ENCODE results near the gene PSMD8.
A peak's percentile ranks its signal among the peaks of the same experiment; 100 is the strongest.

Gene PSMD8

DNA sequence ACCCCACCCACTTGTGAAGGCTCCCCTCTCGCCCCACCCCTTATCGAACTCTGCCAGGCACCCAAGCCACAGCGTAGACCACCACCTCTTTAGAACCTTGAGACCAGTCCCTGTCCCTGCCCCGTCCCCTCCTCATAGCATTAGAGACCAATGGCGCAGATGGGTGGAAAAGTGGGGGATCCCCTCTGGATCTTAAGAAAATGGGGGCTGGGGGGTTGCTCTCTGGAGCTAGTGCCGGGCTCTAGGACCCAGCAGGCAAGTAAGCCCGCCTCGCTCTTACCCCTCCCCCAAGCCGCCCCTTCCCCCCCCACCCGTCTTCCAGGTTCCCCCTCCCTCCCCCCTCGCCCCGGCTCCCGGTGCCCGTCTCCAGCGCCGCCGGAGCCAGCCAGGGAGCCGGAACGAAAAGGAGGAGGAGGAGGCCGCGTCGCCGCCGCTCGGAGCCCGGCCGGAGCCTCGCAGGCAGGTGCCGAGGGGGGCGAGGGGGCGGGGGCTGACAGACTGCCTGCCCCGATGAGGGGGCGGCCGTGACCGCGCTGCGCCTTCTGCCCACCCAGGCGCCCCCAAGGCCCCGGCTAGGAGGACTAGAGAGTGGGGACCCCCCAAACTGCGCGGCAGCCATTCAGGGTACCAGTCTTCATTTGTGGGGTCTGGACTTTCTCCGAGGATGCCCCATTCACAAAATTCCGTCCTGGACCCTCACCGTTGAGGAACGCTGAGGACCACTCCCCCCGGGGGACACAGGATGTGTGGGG, 14.2 kb downstream of the PSMD8 start, which contains the start of gene SPRED3:
Gene SPRED3, plus strand, starts transcription at position 349 of the 752 bp plus-strand sequence. CDS start 1,606 bp downstream, outside the sequence.
- Mint-ChIP-seq H3K27ac (peak within 1 kb of the TSS; percentile 87), H3K4me3 (peak within 1 kb of the TSS; percentile 92), H3K9me3 (no peaks in the 10 kb centered on the region), H3K27me3 (ENCODE audit: low read depth) (peaks cover 31% of the 10 kb centered on the region), H3K4me1 (ENCODE audit: low read depth) (peaks cover 15% of the 10 kb centered on the region), H3K36me3 (ENCODE audit: low read depth) (peaks cover 14% of the 10 kb centered on the region)

DNA sequence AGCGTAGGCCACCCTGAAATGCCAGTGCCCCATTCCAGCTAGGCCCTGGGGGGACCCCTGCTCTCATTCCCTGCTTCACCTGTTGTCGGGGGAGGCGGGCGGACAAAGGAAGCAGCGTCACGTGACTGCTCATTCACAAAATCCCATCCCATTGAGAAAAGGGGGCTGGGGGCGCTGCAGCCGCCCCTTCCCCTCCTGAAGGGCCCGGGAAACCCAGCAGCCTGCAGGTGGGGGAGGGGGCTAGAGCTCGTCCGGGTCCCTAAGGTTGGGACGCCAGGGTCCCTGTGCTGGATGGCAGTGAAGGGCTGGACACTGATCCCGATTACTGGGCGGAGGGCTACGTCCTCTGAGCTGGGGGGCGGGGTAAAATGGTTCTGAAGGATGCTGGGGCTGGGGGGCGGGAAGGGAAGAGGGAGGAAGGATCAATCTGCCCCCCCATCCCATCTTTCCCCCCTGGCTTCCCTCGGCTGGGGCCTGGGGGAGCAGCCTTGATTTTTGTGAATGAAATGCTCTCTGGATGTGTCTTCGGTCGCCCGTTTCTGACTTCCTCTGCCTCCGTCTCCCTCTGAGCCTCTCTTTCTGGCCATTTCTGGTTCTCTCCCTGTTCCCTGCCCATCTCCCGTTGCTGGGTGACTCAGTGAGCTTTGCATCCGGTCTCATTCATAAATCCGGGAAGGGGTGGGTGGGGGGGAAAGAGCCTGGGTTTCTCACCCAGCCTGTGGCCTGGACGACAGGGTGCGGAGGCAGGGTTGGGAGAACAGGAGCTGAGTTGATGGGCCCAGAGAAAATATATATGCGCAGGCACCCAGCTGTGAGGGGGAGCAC, 14.9 kb downstream of the PSMD8 start:
- peaks cover 37% of the 10 kb centered on the region for H3K27me3 Mint-ChIP-seq (ENCODE audit: low read depth)
- H3K4me1 Mint-ChIP-seq (ENCODE audit: low read depth), result peaks cover 18% of the 10 kb centered on the region
- H3K36me3 Mint-ChIP-seq (ENCODE audit: low read depth), result peaks cover 13% of the 10 kb centered on the region
- peak overlapping the region; percentile 54 for H3K4me3 Mint-ChIP-seq
- H3K9me3 Mint-ChIP-seq, result no peaks in the 10 kb centered on the region
- peak overlapping the region; percentile 41 for H3K27ac Mint-ChIP-seq

DNA sequence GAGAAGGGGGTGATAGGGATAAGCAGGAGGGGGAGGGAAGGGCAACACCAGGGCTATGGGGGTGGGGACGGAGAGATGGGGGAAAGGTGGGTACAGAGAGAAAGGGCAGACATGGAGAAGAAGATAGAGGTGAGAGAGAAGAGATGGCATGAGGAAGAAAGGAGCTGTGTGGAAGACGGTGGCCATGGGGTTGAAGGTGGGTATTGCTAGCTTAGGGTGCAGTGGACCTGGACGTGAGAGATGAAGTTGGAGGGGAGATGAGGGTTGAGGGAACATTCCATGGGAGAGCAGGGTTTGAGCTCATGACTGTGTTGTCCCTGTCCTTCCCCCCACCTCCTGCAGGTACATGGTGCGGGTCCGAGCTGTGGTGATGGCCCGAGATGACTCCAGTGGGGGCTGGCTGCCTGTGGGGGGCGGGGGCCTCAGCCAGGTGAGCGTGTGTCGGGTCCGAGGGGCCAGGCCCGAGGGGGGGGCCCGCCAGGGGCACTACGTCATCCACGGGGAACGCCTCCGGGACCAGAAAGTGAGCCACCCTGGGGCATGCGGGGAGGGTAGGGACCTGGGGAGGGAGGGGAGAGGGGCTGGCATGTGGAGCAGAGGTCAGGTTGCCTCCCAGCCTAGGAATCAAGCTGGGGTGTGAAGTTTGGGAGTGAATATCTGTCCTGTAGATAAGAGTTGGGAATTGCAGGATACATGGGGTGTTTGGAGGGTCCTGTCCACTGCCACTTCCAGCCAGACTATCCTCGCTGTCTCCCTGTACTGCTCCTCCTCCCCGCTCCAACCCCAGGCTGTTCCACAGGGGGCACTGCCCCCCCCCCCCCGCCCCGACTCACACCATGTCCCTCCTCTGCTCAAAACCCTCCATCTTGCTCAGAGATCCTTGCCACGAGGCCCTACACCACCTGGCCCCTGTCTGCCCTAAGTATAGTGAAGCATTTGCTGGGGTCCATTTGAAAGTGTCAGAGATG, 15.9 kb downstream of the PSMD8 start:
- Mint-ChIP-seq H3K4me1 (ENCODE audit: low read depth) (peaks cover 23% of the 10 kb centered on the region), H3K4me3 (peak overlapping the region; percentile 30), H3K27ac (no peak overlapping the region), H3K27me3 (ENCODE audit: low read depth) (peaks cover 37% of the 10 kb centered on the region), H3K36me3 (ENCODE audit: low read depth) (peaks cover 11% of the 10 kb centered on the region), H3K9me3 (no peaks in the 10 kb centered on the region)

DNA sequence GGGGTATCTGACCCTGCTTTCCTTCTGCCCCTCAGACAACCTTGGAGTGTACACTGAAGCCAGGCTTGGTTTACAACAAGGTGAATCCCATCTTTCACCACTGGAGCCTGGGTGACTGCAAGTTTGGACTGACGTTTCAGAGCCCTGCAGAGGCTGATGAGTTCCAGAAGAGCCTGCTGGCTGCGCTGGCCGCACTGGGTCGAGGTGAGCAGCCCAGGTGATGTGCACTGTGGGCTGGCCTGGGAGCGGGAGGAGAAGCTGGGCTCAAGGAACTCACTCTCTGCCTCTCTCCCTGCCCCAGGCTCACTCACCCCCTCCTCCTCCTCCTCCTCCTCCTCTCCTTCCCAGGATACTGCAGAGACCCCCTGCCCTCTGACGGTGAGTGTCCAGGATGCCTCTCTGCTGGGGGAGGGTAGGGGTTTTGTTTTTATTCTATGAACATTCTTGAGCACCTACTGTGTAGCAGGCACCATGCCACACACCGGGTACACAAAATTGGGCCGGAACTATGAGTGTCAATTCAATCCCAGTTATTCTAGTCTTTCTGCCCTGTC, 17.6 kb downstream of the PSMD8 start:
- Mint-ChIP-seq H3K4me1 (ENCODE audit: low read depth) (peaks cover 29% of the 10 kb centered on the region), H3K27ac (no peak overlapping the region), H3K27me3 (ENCODE audit: low read depth) (peaks cover 37% of the 10 kb centered on the region), H3K4me3 (no peak overlapping the region), H3K9me3 (no peaks in the 10 kb centered on the region), H3K36me3 (ENCODE audit: low read depth) (peaks cover 11% of the 10 kb centered on the region)

DNA sequence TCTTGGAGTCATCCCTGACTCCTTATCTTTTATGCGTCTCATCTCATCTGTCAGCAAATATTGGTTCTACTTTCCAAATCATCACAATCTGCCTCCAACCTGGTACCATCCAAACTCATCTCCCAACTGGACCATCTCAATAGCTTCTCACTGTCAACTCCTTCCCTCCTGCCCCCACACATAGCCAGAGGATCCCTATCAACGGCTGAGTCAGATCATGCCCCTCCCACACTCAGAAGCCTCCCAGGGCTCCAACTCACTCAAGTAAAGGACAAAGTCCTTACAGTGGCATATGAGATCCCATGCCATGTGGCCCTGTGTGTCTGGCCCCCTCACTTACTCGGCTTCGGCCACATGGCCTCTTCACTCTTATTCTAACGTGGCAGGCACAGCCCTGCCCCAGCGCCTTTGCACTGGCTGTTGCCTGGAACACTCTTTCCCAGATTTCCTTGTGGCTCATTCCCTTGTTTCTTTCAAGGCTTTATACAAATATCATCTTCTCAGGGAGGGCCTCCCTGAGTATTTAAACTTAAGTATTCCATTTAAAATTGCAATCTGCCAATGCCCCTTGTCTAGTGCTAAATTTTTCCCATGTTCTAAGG, 18.4 kb downstream of the PSMD8 start:
- Mint-ChIP-seq H3K36me3 (ENCODE audit: low read depth) (peaks cover 8% of the 10 kb centered on the region), H3K27ac (no peak overlapping the region)

DNA sequence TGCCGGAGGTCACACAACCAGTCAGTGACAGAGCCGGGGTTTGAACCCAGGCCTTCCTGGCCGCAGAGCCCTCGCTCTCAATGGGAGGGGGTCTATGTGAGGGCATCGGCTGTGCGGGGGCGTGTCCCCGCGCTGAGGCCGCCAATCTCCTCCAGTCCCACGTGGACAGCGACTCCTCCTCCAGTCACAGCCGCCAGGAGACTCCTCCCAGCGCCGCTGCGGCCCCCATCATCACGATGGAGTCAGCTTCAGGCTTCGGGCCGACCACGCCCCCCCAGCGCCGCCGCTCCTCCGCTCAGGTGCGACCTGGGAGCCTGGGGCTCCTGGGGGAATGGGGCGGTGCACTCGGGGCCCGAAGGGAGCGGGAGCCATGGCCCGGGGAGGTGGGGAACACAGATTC, 20.1 kb downstream of the PSMD8 start:
- peaks cover 30% of the 10 kb centered on the region for H3K27me3 Mint-ChIP-seq (ENCODE audit: low read depth)
- peak overlapping the region; percentile 84 for H3K27ac Mint-ChIP-seq
- H3K9me3 Mint-ChIP-seq, result no peaks in the 10 kb centered on the region
- peak overlapping the region; percentile 86 for H3K4me3 Mint-ChIP-seq
- peaks cover 19% of the 10 kb centered on the region for H3K4me1 Mint-ChIP-seq (ENCODE audit: low read depth)
- H3K36me3 Mint-ChIP-seq (ENCODE audit: low read depth), result peaks cover 8% of the 10 kb centered on the region

More for the DNA sequence above, 18.4 kb downstream of the PSMD8 start:
- Mint-ChIP-seq H3K9me3 (no peaks in the 10 kb centered on the region), H3K4me3 (no peak overlapping the region), H3K27me3 (ENCODE audit: low read depth) (peaks cover 37% of the 10 kb centered on the region), H3K4me1 (ENCODE audit: low read depth) (peaks cover 24% of the 10 kb centered on the region)

DNA sequence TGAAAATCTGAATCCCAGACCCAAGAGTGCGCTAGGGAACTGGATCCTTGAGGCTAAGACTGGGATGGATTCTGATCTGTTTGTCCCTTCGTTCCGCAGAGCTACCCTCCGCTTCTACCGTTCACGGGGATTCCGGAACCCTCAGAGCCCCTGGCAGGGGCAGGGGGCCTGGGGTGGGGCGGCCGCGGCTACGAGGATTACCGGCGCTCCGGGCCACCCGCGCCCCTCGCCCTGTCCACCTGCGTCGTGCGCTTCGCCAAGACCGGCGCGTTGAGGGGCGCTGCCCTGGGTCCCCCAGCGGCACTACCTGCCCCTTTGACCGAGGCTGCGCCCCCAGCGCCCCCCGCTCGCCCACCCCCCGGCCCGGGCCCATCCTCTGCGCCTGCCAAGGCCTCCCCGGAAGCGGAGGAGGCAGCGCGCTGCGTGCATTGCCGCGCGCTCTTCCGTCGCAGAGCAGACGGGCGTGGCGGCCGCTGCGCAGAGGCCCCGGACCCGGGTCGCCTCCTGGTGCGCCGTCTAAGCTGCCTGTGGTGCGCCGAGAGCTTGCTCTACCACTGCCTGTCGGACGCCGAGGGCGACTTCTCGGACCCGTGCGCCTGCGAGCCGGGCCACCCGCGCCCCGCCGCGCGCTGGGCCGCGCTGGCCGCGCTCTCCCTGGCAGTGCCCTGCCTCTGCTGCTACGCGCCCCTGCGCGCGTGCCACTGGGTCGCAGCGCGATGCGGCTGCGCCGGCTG, 21.2 kb downstream of the PSMD8 start:
- H3K4me3 Mint-ChIP-seq, result peak overlapping the region; percentile 86
- no peaks in the 10 kb centered on the region for H3K9me3 Mint-ChIP-seq
- peak overlapping the region; percentile 84 for H3K27ac Mint-ChIP-seq
- H3K36me3 Mint-ChIP-seq (ENCODE audit: low read depth), result peaks cover 8% of the 10 kb centered on the region
- peaks cover 23% of the 10 kb centered on the region for H3K27me3 Mint-ChIP-seq (ENCODE audit: low read depth)
- H3K4me1 Mint-ChIP-seq (ENCODE audit: low read depth), result peaks cover 18% of the 10 kb centered on the region

DNA sequence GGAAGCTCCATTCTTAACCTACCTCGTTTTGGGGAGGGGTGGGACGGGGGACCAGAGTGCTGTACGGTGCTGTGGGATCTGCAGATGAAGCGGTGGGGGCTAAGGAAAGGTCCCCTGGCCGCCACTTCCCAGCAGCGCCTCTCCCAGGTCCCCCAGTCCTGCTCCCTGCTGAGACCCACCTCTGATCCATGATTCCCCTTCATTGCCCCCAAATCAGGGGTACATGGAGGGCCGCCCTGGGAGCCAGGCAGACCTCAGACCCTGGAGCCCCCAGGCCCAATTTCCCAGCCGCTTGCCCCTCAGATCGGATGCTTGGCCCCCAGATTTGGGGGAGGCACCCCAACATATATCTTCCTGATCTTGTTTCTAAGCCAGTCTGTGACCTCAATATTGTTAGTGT, 24.7 kb downstream of the PSMD8 start:
- peaks cover 5% of the 10 kb centered on the region for H3K36me3 Mint-ChIP-seq (ENCODE audit: low read depth)
- H3K9me3 Mint-ChIP-seq, result no peaks in the 10 kb centered on the region
- H3K4me1 Mint-ChIP-seq (ENCODE audit: low read depth), result peaks cover 19% of the 10 kb centered on the region
- no peak overlapping the region for H3K4me3 Mint-ChIP-seq
- no peak overlapping the region for H3K27ac Mint-ChIP-seq
- peaks cover 1% of the 10 kb centered on the region for H3K27me3 Mint-ChIP-seq (ENCODE audit: low read depth)

DNA sequence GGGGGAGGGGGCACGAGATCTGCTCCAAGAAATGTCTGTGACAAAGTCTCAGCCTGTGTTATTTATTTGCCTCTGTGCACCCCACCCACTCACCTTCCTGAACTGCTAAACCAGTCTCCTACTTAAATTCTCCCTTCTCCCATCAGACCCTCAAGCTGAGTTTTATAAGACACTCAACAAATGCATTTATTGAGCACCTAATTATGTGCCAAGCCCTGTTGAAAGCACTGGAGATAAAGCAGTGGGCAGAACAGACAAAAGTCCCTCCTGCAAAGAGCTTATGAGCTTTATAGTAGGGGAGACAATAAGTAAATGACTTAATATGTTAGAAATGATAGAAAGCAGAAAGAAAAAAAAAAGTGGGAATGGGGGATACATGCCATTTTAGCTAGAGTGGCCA, 25.2 kb downstream of the PSMD8 start:
- H3K36me3 Mint-ChIP-seq (ENCODE audit: low read depth), result peaks cover 6% of the 10 kb centered on the region
- no peaks in the 10 kb centered on the region for H3K27me3 Mint-ChIP-seq (ENCODE audit: low read depth)
- no peak overlapping the region for H3K4me3 Mint-ChIP-seq
- peaks cover 21% of the 10 kb centered on the region for H3K4me1 Mint-ChIP-seq (ENCODE audit: low read depth)
- no peak overlapping the region for H3K27ac Mint-ChIP-seq
- no peaks in the 10 kb centered on the region for H3K9me3 Mint-ChIP-seq

DNA sequence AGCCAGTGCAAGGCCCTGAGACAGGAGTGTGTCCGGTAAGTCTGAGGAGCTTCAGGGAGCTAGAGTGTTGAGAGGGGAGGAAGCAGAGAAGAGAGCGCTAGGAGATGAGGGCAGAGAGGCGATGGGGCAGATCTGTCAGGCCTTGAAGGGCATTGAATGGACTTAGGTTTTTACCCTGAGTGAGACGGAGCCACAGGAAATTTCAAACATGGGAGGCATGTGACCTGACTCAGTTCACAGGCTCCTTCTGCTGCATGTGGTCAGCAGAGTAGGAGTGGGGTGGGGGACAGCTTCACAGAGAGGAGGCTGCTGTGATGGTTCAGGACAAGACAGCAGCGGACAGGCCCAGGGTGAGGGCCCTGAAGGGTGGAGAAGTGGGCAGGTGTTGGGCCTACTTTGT, 26.0 kb downstream of the PSMD8 start:
- H3K27ac Mint-ChIP-seq, result no peak overlapping the region
- H3K4me3 Mint-ChIP-seq, result no peak overlapping the region
- peaks cover 16% of the 10 kb centered on the region for H3K4me1 Mint-ChIP-seq (ENCODE audit: low read depth)

DNA sequence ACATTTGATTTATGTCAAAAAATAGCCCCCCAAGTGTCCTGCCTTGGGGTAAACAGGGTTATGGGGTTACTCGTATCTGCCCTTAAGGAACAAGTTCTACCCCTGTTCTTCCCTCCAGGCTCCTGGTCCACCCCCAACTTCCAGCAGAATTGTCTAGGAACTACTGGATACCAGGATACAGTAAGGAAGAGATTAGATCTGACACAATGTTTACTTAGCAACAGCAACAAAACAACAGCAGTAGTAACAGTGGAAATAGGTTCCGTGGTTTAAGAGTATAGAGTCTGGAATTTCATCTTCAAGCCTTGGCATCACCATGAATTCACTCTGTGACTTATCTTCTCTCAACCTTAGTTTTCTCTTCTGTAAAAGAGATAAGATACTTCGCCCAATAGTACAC, 26.8 kb downstream of the PSMD8 start:
- Mint-ChIP-seq H3K4me1 (ENCODE audit: low read depth) (peaks cover 16% of the 10 kb centered on the region), H3K4me3 (no peak overlapping the region), H3K9me3 (no peaks in the 10 kb centered on the region), H3K36me3 (ENCODE audit: low read depth) (peaks cover 9% of the 10 kb centered on the region), H3K27ac (no peak overlapping the region), H3K27me3 (ENCODE audit: low read depth) (no peaks in the 10 kb centered on the region)

More for the DNA sequence above, 26.0 kb downstream of the PSMD8 start:
- H3K36me3 Mint-ChIP-seq (ENCODE audit: low read depth), result peaks cover 8% of the 10 kb centered on the region
- H3K9me3 Mint-ChIP-seq, result no peaks in the 10 kb centered on the region
- no peaks in the 10 kb centered on the region for H3K27me3 Mint-ChIP-seq (ENCODE audit: low read depth)

DNA sequence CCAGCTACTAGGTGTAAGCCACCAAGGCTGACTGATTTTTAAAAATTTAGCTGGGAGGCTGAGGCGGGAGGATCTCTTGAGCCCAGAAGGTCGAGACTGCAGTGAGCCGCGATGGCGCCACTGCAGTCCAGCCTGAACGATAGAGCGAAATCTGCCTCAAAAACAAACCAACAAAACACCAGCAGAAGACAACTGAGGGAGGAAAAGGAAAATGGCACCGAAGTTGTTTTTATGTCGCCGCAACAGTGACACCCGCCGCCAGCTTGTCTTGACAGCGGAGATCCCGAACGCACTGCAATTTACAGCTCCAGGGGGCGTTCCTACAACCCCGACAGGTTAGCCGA, 28.2 kb downstream of the PSMD8 start:
- Mint-ChIP-seq H3K9me3 (no peaks in the 10 kb centered on the region), H3K4me3 (peak overlapping the region; percentile 90), H3K27me3 (ENCODE audit: low read depth) (no peaks in the 10 kb centered on the region), H3K36me3 (ENCODE audit: low read depth) (peaks cover 12% of the 10 kb centered on the region), H3K4me1 (ENCODE audit: low read depth) (peaks cover 10% of the 10 kb centered on the region), H3K27ac (peak overlapping the region; percentile 83)

All from T-helper 1 cell treated with Interleukin-12 subunit alpha and Interleukin-12 subunit beta and Interleukin-4 antibody, amounts not matched to agents 30 μg/mL and 1 μg/mL, for 36 hours (primary cell).